ENCODE data around the gene LAMC2.

DNA sequence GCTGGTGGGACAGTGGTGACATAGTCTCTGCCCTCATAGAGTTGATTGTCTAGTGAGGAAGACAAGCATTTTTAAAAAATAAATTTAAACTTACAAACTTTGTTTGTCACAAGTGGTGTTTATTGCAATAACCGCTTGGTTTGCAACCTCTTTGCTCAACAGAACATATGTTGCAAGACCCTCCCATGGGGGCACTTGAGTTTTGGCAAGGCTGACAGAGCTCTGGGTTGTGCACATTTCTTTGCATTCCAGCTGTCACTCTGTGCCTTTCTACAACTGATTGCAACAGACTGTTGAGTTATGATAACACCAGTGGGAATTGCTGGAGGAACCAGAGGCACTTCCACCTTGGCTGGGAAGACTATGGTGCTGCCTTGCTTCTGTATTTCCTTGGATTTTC, 58.4 kb downstream of the LAMC2 start:
- TF ChIP-seq POLR2A (IDR thresholded peaks at IDR 0.05) = no peak
- no peak for TF ChIP-seq CTCF (IDR thresholded peaks at IDR 0.05)

Data from ovary (tissue), 3 donors.